ENCODE data around the gene HTT.

DNA sequence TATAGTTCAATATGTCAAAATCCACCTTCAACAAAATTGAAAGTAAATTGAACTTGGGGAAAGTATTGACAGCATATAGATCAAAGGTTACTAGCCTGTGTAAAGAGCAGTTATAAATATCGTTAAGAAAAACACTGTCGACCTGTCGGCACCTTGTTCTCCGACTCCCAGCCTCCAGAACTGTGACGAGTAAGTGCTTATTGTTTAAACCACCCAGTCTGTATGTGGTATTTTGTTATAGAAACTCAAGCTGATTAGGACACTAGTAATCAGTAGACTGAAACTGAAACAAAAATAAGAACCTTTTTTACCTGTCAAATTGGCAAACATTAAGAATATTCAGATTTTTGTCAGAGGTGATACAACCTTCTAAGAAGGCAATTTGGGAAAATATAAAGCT is 17.0 kb downstream of the HTT start:
- TF ChIP-seq, protein P1, sequence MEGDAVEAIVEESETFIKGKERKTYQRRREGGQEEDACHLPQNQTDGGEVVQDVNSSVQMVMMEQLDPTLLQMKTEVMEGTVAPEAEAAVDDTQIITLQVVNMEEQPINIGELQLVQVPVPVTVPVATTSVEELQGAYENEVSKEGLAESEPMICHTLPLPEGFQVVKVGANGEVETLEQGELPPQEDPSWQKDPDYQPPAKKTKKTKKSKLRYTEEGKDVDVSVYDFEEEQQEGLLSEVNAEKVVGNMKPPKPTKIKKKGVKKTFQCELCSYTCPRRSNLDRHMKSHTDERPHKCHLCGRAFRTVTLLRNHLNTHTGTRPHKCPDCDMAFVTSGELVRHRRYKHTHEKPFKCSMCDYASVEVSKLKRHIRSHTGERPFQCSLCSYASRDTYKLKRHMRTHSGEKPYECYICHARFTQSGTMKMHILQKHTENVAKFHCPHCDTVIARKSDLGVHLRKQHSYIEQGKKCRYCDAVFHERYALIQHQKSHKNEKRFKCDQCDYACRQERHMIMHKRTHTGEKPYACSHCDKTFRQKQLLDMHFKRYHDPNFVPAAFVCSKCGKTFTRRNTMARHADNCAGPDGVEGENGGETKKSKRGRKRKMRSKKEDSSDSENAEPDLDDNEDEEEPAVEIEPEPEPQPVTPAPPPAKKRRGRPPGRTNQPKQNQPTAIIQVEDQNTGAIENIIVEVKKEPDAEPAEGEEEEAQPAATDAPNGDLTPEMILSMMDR (IDR thresholded peaks at IDR 0.05), result no peak
- TF ChIP-seq EP300 (IDR thresholded peaks at IDR 0.05), result no peak
- no peak for TF ChIP-seq POLR2A (IDR thresholded peaks at IDR 0.05)

Data from upper lobe of left lung (tissue), 4 donors.